ENCODE data around the gene TTC36. TPM values are rescaled to one million over a fixed set of nuclear protein-coding genes. Genes with fewer than 3 reads are reported as not detected.

TTC36 gene, protein sequence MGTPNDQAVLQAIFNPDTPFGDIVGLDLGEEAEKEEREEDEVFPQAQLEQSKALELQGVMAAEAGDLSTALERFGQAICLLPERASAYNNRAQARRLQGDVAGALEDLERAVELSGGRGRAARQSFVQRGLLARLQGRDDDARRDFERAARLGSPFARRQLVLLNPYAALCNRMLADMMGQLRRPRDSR
- total RNA-seq (2012; rRNA removed) (not detected in 2 replicates), polyA plus RNA-seq (2012; rRNA removed) (not detected in 2 replicates), Bru-seq, nascent RNA (percentile 63 among the genes with signal in this experiment), BruChase-seq, experiment 1, labeled RNA remaining after a 6-hour chase (percentile 30 among the genes with signal in this experiment), BruChase-seq, experiment 2, labeled RNA remaining after a 2-hour chase (percentile 37 among the genes with signal in this experiment)
- polyA plus RNA-seq (2012; cell fraction: cytosol; rRNA removed): 0.21 TPM in 1 of 2 replicates, not detected in the other
- 0.13 and 1.5 TPM in 2 replicates for polyA plus RNA-seq (2012; cell fraction: nucleus; rRNA removed; ENCODE audit: low replicate concordance)
- long read RNA-seq: 0 reads

DNA sequence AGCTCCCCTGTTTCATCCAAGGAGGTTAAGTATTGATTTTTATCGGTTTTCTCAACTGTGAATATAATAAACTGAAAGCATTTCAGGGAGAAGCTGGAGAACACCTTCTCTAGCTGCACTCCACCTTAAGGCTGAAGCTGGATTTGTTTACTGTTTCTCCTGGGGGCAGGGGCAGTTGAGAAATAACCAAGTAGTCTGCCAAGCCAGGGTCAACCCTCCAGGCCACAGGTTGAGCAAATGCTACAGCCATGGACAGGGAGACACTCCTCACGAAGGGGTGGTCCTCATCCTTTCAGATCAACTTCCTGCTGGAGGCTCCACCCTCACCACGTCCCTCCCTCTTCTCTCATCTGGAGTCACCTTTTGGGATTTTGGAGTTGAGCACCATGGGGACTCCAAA, at the start of gene TTC36:
TTC36 (plus strand) TSS at position 366 of the 400 bp plus-strand sequence; CDS start at position 387, 21 bp downstream.
- in situ Hi-C loops (cut with MboI; ENCODE audit: low sequenced_read_pairs) (no loop called here), intact Hi-C loops (cut with micrococcal nuclease) (no loop called here), dilution Hi-C loops (cut with HindIII; ENCODE audit: low sequenced_read_pairs, unreplicated experiment) (no loop called here)
- Histone ChIP-seq H3K4me3 (ENCODE audit: insufficient read depth, low read depth, low read length) (no peak within 1 kb of the TSS), H2BK5ac (ENCODE audit: low read depth, low read length, poor library complexity, severe bottlenecking) (no peak within 1 kb of the TSS), H2AFZ (replicated peaks; ENCODE audit: low read length, poor library complexity) (no peak within 1 kb of the TSS), H3K9me1 (ENCODE audit: insufficient read depth, low read length) (no peaks in the 10 kb centered on the region), H3K9ac (ENCODE audit: low read depth, low read length) (no peak within 1 kb of the TSS), H3K4me1 (ENCODE audit: control insufficient read depth, insufficient read depth, low read length) (peaks cover 2% of the 10 kb centered on the region; the same call in 1 of the 2 replicates), H3K14ac (replicated peaks; ENCODE audit: low read depth, low read length) (no peak within 1 kb of the TSS), H2AK9ac (replicated peaks; ENCODE audit: low read depth, low read length, poor library complexity) (peak within 1 kb of the TSS; percentile 33), H3K27ac (ENCODE audit: insufficient read depth, low read length) (no peak within 1 kb of the TSS), H3K18ac (ENCODE audit: low read depth, low read length) (no peak within 1 kb of the TSS), H4K5ac (ENCODE audit: low read depth, low read length) (no peak within 1 kb of the TSS), H3K9me3 (ENCODE audit: control insufficient read depth, insufficient read depth, low read length) (no peaks in the 10 kb centered on the region), H2BK15ac (ENCODE audit: low read depth, low read length) (no peak within 1 kb of the TSS), H3K23ac (ENCODE audit: low read depth, low read length) (no peak within 1 kb of the TSS), H4K8ac (ENCODE audit: low read depth in 2 of 2, low read length in 2 of 2) (no peak within 1 kb of the TSS), H2AK5ac (ENCODE audit: low read depth, low read length) (no peak within 1 kb of the TSS), H4K20me1 (ENCODE audit: insufficient read depth, low read length) (peaks cover 7% of the 10 kb centered on the region; the same call in 1 of the 2 replicates), H3K79me1 (ENCODE audit: low read depth in 1 of 2, low read length in 2 of 2) (peaks cover 0 to 24% of the 10 kb centered on the region in 2 experiments; a peak in 3 of 4 replicates), H2BK120ac (ENCODE audit: low read depth, low read length) (no peak within 1 kb of the TSS), H4K91ac (ENCODE audit: insufficient read depth, low read depth, low read length) (no peak within 1 kb of the TSS), H3K56ac (ENCODE audit: extremely low read depth, insufficient read depth, low read length) (no peak within 1 kb of the TSS), H2BK20ac (ENCODE audit: low read depth, low read length) (no peak within 1 kb of the TSS), H3K4ac (ENCODE audit: low read depth, low read length) (no peak within 1 kb of the TSS), H3K4me2 (ENCODE audit: low read depth, low read length) (no peak within 1 kb of the TSS), H3K36me3 (ENCODE audit: control insufficient read depth, insufficient read depth, low read length) (peaks cover 25% of the 10 kb centered on the region), H3K27me3 (ENCODE audit: control insufficient read depth, insufficient read depth, low read length) (no peaks in the 10 kb centered on the region)
- DNase-seq (no peak), ATAC-seq (ENCODE audit: low read depth) (no peak)
- CTCF ChIA-PET: no interaction called here
- WGBS, 2 experiments (ENCODE audit: extremely low coverage in 2 of 2, insufficient read length in 1 of 2): no CpG with 5 or more reads among the region's 3 CpGs
- POLR2A ChIA-PET (ENCODE audit: unreplicated experiment): no interaction called here
- no TSS peak for BruUV-seq (replicated peaks)
- TF ChIP-seq FOS (IDR thresholded peaks at IDR 0.05; ENCODE audit: low read depth, low read length): no peak
- no peak for TF ChIP-seq RCOR1 (IDR thresholded peaks at IDR 0.05; ENCODE audit: insufficient replicate concordance, low read length)
- TF ChIP-seq RFX5 (IDR thresholded peaks at IDR 0.05; ENCODE audit: low read depth, low read length): no peak
- TF ChIP-seq, protein P1, sequence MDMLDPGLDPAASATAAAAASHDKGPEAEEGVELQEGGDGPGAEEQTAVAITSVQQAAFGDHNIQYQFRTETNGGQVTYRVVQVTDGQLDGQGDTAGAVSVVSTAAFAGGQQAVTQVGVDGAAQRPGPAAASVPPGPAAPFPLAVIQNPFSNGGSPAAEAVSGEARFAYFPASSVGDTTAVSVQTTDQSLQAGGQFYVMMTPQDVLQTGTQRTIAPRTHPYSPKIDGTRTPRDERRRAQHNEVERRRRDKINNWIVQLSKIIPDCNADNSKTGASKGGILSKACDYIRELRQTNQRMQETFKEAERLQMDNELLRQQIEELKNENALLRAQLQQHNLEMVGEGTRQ (IDR thresholded peaks at IDR 0.05; ENCODE audit: low read depth, low read length): no peak
- TF ChIP-seq, protein P2, sequence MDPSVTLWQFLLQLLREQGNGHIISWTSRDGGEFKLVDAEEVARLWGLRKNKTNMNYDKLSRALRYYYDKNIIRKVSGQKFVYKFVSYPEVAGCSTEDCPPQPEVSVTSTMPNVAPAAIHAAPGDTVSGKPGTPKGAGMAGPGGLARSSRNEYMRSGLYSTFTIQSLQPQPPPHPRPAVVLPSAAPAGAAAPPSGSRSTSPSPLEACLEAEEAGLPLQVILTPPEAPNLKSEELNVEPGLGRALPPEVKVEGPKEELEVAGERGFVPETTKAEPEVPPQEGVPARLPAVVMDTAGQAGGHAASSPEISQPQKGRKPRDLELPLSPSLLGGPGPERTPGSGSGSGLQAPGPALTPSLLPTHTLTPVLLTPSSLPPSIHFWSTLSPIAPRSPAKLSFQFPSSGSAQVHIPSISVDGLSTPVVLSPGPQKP (IDR thresholded peaks at IDR 0.05; ENCODE audit: borderline replicate concordance, low read depth, low read length): no peak
- TF ChIP-seq, protein P3, sequence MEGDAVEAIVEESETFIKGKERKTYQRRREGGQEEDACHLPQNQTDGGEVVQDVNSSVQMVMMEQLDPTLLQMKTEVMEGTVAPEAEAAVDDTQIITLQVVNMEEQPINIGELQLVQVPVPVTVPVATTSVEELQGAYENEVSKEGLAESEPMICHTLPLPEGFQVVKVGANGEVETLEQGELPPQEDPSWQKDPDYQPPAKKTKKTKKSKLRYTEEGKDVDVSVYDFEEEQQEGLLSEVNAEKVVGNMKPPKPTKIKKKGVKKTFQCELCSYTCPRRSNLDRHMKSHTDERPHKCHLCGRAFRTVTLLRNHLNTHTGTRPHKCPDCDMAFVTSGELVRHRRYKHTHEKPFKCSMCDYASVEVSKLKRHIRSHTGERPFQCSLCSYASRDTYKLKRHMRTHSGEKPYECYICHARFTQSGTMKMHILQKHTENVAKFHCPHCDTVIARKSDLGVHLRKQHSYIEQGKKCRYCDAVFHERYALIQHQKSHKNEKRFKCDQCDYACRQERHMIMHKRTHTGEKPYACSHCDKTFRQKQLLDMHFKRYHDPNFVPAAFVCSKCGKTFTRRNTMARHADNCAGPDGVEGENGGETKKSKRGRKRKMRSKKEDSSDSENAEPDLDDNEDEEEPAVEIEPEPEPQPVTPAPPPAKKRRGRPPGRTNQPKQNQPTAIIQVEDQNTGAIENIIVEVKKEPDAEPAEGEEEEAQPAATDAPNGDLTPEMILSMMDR (conservative IDR thresholded peaks at IDR 0.05; ENCODE audit: low read depth, low read length): no peak
- TF ChIP-seq RAD21 (IDR thresholded peaks at IDR 0.05; ENCODE audit: low read length): no peak
- no peak for TF ChIP-seq BHLHE40 (IDR thresholded peaks at IDR 0.05; ENCODE audit: low read depth, low read length)
- TF ChIP-seq MXI1 (IDR thresholded peaks at IDR 0.05; ENCODE audit: borderline replicate concordance, low read depth, low read length): no peak
- no peak for TF ChIP-seq MAFK (IDR thresholded peaks at IDR 0.05; ENCODE audit: low read depth, low read length)
- TF ChIP-seq SMC3 (IDR thresholded peaks at IDR 0.05; ENCODE audit: low read depth, low read length): no peak
- TF ChIP-seq MAZ (IDR thresholded peaks at IDR 0.05; ENCODE audit: borderline replicate concordance, low read depth, low read length): no peak
- TF ChIP-seq CHD1 (IDR thresholded peaks at IDR 0.05; ENCODE audit: low read depth, low read length): no peak
- no peak for TF ChIP-seq POLR2A (IDR thresholded peaks at IDR 0.05; ENCODE audit: low read depth, low read length)
- no peak for TF ChIP-seq NFE2L2 (IDR thresholded peaks at IDR 0.05; ENCODE audit: low read depth, low read length)

Data from IMR-90 (cell line).